GM18861 (cell line): ENCODE measurements around the gene DOC2B.
"Not testable (repeated sequence)": the region's sequence is repeated elsewhere in the genome, so short reads cannot be mapped to it uniquely, and the experiment has no call there.

ENCODE experiments used
- ATAC-seq: cut with Tn5 transposase; IDR thresholded peaks from one replicate; pipeline ENCODE4 v1.9.1; 2021; ENCODE audit not compliant: unreplicated experiment

The DOC2B gene

DNA sequence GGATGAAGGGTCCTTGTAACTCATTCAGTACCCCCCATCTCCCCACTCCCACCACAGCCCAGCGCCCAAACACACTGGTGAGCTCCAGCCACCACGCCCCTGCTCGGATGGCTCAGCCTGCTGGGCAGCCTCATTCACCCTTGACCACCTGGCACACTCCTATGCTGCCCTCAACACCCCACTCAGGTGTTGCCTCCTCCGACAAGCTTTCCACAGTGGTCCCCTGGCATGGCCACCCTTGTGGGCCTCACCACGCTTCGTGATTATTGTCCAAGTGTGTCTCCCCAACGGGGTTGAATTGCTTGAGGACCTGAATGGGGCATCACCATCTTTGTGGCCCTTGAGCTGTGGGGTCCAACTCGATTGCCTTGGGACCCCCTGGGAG is 12.0 kb upstream of the DOC2B start:
- ATAC-seq: no peak

DNA sequence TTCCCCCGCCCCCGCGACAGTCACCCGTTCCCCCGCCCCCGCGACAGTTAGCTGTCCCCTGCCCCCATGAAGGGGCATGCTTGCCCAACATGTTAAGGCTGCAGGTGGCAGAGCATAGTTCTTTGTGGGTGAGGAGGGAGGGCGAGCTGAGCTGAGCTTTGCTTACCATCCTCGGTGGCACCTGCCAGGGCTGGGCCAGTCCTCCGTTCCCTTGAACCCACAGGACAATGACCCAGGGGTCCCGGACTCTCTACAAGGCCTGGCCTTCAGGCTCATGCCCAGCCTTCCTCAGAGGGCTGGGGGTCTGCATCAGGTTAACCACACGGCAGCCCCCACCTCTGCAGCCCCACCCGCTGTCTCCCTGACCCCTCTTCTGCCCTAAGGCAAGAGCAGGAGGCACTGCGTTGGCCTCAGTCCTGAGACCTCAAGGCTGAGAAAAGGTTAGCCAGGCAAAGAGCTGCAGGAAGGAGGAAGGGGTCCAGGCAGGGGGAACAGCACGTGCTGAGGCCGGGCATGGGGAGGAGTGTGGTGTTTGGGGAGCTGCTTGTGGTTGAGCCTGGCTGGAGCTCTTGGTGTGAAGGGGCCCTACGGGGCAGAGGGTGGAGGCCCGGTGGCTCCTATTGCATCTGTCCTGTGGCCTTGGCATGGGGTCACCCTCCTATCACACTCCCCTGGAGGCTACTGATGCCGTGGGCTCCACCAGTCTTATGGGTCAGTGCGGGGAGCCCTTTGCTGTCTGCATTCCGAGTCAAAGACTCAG is 11.4 kb upstream of the DOC2B start:
- no peak for ATAC-seq

DNA sequence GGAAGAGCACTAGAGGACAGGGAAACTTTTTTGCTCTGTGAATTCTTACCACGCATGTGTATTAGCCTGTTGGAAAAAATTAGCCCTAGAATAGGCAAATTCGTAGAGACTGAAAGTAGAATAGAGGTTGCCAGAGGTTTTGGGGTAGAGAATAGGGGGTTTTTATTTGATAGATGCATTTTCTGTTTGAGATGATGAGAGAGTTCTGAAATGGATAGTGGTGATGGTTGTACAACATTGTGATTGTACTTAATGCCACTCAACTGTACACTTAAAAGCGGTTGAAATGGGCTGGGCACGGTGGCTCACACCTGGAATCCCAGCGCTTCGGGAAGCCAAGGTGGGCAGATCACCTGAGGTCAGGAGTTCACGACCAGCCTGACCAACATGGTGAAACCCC is 8.0 kb upstream of the DOC2B start:
- ATAC-seq: no peak

DNA sequence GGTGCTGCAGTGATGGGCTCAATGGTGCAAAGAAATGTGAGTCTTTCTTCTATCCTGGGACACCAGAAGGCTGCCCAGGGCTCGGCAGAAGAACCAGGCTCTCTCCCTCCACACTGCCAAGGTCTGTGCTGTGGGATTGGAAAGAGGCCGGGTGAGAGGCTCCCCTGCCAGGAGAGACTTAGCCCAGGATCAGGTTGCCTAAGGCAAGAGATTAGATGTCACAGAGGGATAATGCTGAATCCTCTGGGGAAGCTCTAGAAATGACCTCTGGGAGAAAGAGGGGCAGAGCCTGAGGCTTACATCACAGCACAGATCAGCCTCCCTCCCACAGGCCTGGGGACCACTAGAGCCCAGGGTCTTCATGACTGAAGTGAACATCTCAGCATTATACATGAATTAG is 5.7 kb upstream of the DOC2B start:
- no peak for ATAC-seq

DNA sequence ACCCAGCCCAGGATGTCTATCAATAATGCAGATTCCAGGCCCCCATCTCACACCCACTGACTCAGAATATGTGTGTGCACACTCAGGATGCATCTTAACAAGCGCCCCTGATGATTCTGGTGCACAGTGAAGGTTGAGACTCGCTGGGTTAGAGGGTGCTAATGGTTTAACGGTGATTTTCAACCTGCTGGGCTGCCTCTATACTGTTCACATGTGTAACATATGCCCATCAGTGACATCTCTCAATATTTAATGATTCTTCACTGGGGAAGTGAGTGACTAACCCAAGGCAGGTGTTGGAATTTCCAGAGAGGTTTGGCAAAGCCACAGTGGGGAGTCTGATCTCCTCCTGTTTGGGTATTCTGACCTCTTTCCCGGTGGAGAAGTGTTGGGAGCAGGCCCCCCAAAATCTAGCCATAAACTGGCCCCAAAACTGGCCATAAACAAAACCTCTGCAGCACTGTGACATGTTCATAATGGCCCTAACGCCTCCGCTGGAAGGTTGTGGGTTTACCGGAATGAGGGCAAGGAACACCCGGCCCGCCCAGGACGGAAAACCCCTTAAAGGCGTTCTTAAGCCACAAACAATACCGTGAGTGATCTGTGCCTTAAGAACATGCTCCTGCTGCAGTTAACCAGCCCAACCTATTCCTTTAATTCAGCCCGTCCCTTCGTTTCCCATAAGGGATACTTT is 4.1 kb upstream of the DOC2B start:
- no peak for ATAC-seq

DNA sequence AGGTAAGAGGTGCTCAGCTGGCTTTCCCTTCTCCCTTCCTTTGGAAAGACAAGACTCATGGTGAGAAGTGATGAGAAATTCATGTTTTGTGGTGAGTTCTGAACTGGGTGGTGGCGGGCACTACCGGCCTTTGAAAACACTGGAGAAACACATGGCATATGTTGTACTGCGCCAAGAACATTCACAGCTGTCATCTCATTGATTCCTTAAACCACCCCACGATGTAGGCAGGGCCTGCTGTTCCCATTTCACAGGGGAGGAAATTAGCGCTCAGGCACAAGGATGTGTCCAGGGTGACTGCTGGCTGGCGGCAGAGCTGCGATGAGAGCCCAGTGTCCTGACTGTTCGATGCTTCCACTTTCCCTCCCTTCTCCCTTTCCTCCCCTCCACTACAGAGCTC is 1.6 kb upstream of the DOC2B start:
- ATAC-seq: no peak

DNA sequence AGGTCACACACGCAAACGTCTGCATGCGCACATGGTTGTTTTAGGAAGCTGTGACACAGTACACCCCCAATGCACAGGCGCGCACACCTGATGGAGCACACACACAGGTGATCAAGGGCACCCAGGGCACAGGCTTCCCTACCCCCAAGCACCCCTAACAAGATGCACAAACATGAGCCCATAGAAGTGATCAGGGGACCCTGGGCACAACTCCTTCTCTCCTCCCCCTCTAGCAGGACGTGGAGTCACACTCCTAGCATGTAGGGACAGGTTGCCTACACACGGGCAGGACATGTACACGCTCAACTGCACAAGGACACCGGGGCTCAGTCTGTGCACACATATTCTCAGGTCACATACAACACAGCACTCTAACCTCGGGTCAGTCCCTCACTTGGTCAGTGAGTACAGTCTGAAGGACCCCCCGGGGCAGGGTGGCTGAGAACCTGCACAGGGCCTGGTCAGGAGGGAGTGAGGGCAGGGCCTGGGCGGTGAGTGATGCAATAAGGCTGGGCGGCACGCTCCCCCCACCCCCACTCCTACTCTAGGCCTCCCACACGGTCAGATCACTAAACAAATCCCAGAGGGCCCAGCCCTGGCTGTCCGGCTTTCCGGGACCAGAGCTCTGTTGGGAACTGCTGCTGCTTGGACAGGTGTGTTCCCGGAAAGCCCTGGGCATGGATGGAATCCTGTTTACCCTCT is 751 bp upstream of the DOC2B start:
- ATAC-seq: no peak

DNA sequence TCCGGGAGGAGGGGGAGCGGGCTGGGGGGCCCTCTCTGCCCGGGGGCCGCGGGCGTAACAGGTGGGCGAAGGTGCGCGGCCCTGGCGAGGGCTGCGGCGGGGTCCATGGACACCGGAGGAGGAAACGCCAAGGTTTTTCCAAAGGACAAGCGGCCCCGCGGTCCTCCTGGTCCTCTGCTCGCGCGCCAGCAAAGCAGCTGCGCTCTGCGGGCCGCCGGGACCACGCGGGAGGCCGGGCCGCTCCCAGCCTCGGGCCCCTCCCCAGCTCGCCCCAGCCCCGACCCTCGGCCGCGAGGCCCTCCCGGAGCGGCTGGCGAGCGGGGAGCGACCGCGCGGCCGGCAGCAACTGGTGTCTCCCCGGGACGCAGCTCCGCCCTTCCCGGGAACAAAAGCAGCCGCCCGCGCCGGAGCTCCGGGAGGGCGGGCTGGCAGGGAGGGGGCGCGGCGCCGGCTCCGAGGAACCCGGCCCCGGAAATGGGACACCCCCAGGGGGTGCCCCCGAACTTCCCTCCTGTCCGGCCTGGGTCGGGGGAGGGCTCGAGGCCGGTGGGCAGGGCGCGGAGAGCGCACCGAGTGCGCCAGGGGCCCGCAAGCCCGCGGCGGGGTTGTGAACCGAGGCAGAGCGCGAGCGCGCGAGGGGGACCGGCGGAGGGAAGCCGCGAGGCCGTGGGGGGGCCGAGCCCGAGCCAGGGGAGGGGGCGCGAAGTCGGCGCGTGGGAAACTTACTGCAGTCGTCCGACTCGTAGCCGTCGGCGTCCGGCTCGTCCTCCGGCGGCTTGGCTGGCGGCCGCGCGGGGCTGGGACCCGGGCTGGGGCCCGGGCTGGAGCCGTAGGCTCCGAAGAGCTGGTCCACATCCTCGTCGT is 837 bp downstream of the DOC2B start:
- ATAC-seq: no peak

DNA sequence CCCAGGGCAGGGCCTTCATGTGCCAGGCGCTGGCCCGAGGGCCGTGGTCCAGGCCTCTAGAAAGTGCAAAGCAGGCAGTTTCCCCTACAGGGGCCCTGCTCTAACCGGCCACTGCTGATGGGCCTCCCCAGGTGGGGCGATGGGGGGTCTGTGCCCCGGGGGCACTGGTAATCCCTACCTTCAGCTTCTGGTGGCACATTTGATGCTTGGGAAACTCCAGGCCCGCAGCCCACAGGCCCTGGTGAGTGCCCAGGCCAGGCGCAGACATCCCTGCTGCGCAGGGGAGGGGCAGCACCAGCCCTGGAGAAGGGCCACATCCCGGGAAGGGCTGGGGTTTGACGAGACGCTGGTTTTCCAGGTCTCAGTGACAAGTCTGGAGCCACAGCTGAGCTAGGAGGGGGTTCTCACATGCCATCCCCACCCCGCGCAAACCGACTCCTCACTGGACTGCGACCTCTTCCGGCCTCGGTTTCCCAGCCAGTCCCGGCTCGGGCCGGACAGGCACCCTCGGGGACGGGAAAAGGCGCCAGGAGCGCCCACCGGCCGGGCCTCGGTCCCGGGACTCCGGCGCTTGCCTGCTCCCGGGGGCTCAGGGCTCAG is 1.6 kb downstream of the DOC2B start:
- ATAC-seq: no peak

DNA sequence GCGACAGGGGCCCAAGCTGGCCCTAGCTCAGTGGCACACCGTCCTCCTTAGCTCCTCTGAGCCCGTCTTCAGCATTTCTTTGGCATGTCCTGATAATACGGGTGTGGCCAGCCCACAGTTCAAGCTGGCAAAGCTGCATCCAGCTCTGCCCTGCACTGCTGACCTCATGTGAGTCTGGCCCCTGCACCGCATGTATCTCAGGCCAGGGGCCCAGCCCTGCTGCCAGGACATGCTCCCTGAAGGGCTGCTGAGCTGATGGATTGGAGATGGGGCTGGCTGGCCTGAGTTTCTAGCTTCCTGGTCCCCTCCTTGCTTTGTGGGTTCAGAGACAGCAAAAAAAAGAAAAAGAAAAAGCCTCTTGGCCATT is 2.4 kb downstream of the DOC2B start:
- no peak for ATAC-seq

DNA sequence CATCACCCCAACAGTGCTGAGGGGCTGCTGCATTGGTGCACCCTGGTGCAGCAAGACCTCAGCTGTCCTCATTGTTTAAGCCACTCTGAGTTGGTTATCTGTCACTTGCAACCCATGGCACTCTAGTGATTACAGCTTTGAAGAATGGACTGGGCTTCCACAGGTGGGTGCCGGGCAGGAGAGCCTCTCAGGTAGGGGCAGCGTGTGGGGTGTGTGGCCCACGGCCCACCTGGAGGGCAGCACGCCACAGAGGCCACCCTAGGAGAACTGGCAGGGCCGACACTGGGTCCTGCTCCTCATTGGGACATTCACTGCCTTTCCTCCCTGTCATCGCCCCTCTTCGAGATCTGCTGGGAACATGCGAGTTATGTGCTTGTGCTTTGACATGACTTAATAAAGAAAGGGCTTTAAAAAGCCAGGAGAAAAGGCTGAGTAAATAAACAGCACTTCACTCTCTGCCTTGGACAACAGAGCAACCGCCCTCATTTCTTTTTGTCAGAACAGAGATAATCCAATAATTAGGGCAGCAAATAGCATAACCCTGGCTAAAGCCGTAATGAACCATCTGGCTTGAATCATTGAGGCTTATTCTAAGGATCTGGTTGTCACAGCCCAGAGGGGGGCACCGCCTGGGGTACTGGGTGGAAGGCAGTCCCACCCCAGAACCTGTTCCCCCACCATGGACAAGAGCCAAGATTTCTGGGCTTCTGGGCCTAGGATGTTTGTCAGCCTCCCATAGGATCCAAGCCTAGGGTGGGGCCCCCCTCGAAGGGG is 3.0 kb downstream of the DOC2B start:
- no peak for ATAC-seq

DNA sequence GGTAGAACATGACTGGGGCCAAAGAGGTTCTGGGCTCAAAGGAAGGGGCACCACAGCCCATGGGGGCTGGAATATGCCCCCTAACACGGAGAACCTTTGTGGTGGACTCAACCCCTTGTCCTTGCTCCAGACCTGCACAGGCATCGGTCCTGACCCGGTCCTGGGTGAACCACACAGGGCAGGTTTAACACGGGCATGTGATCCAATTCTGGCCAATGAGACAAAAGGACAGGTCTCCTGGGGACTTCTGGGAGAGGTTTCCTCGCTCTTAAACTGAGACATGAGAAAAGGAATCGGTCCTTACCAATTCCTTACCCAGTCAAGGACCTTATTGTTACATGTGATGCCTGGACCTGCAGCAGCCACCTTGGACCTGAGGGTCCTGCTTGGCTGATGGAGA is 3.7 kb downstream of the DOC2B start:
- ATAC-seq: no peak

DNA sequence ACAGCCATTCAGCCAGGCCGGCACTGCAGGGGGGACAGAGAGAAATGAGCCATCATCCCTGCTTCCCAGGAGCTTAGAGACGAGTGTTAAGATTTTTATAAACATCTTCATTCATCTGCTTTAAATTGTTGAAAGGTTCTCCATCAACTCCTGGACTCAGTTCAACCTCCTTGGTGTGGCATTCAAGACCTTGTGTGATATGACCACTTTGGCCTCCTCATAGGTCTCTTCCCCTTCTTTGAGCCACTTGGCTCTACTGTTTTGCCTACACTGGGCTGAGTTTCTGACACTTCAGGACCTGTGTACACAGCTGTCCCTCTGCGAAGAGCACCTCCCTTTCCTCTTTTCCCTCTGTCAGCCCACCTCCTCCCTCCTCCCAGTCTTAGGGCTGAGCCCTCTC is 4.3 kb downstream of the DOC2B start:
- no peak for ATAC-seq

DNA sequence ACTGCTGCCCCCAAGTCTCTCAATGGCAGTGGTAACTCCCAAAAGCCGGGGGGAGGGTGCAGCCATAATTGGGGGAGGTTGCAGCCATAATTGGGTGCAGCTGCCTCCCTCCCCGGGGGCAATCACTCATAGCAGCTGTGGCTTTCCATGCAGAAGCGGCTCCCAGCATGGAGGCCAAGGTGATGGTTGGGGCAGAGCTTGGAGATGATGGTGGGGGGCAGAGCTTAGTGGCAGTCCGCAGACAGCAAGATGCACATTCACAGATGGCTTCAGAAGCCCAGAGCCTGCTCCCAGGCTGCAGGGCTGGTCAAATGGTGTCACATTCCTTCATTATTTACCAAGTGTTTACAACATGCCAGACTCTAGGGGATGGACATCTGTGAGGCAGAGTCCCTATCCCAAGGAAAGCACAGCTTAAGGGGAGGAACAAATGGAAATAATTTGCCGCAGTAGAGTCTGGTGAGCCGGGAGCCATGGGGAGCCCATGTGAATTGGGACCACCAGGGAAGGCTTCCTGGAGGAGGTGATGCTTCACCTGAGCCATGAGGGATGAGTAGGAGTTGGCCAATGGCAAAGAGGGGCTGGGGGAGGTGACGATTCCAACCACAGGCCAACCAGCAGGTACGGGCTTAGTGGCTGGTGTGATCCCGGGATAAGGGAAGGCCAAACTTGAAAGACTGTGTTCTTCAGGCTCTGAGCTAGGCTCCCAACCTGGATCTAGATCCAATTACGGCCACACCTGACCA is 8.1 kb downstream of the DOC2B start:
- no peak for ATAC-seq

DNA sequence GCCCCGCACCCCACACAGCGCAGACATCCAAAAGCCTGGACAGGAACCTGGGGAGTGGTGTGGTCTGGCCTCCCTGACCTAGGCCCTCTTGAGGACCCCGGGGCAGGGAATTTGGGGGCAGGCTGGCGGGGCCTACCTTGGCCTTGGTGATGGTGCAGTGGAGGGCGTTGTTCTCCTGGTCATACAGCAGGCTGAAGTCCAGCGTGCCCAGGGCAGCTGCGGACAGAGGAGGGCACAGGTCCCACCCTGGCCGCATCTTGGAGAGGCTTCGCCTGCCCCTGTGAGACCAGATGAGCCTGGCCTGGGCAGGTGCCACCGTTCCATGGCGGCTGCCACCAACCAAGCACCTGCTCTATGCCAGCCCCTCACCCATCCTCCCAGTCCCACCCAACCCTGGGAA is 9.0 kb downstream of the DOC2B start:
- no peak for ATAC-seq

DNA sequence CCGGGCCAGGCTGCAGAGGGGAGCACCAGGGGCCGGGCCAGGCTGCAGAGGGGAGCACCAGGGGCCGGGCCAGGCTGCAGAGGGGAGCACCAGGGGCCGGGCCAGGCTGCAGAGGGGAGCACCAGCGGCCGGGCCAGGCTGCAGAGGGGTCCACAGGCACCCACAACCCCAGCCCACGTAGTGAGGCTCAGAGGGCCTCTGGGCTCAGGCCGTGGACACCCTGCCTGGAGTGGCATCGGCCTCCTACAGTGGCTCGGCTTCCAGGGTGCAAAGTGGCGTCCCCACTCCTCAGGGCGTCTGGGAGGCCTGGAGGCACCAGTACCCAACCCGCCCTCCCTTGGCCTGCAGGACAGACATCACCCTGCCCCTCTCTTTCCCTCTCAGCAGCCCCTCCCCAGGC is 9.6 kb downstream of the DOC2B start:
- no peak for ATAC-seq

DNA sequence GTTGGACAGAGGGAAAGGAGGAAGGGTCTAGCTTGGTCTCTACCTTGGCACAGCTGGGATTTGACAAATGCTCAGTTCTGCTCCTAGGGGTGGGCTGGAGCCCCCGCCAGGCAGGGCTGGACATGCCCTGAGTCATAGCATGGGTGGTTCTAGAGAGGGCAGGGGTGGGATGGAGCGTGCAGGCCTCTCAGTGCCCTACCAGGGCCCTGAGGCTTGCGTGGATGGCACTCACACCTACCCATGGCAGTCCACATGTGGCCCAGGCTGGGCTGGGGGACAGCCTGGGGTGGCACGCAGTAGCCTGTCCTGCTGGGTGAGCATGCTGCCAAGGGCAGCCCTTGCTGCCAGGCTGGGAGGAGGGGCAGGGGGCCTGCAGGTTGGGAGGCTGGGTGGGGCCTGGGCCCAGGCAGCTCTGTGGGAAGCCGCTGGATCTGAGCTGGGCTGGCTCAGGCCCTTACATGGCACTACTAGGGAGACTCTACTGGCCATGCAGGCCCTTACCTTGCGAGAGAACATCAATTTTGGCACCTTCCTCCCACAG is 11.2 kb downstream of the DOC2B start:
- ATAC-seq: no peak

DNA sequence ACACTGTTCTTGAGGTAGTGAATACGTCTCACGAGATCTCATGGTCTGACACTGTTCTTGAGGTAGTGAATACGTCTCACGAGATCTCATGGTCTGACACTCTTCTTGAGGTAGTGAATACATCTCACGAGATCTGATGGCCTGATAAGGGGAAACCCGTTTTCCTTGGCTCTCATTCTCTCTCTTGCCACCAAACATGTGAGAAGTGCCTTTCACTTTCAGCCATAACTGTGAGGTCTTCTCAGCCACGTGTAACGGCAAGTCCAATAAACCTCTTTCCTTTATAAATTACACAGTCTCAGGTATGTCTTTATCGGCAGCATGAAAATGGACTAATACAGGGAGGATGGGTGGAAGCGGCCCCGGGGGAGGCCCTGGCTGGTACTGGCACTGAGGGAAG is 12.8 kb downstream of the DOC2B start:
- not testable (repeated sequence) for ATAC-seq

DNA sequence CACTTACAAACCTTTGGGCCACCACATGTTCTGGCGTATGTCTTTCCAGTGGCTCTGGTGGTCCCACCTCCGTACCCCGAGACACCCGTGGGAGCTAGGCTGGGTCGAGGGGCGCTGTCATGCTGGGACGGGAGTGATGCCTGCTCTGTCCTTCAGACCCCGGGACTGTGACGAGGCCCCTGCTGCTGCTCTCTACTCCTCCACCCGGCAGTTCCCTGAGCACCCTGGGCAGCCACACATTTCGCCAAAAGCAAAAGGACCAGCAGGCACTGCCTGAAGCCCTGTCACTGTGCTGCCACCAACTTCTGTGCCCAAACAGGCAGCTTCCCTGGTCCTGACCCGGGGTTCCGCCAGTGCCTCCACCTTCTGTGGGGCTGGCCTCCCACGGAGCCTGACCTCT is 15.5 kb downstream of the DOC2B start:
- ATAC-seq: no peak
